HG02759 (cell line): ENCODE measurements around the gene CD302.
"Not testable (repeated sequence)": the region's sequence is repeated elsewhere in the genome, so short reads cannot be mapped to it uniquely, and the experiment has no call there.

Experiments used
- ATAC-seq: cut with Tn5 transposase; IDR thresholded peaks from one replicate; pipeline ENCODE4 v1.9.1; 2021; ENCODE audit warnings: mild to moderate bottlenecking, moderate library complexity; ENCODE audit not compliant: unreplicated experiment

The CD302 gene

GRCh38 chr2:159755014-159755413 lies 43.0 kb downstream of the CD302 start:
- no peak for ATAC-seq

GRCh38 chr2:159753797-159754196 lies 44.2 kb downstream of the CD302 start:
- ATAC-seq = no peak

- ATAC-seq = no peak
Measured at GRCh38 chr2:159750873-159751272, 47.1 kb downstream of the CD302 start.

- ATAC-seq = no peak
Measured at GRCh38 chr2:159748089-159748488, 49.9 kb downstream of the CD302 start.

GRCh38 chr2:159745237-159745636 lies 52.8 kb downstream of the CD302 start:
- not testable (repeated sequence) for ATAC-seq

GRCh38 chr2:159744363-159744762 lies 53.6 kb downstream of the CD302 start:
- no peak for ATAC-seq

GRCh38 chr2:159742846-159743245 lies 55.2 kb downstream of the CD302 start:
- no peak for ATAC-seq

GRCh38 chr2:159738509-159739390 lies 59.3 kb downstream of the CD302 start:
- ATAC-seq = no peak

GRCh38 chr2:159737917-159738296 lies 60.1 kb downstream of the CD302 start:
- no peak for ATAC-seq

- ATAC-seq = no peak
Measured at GRCh38 chr2:159737292-159737916, 60.6 kb downstream of the CD302 start.

GRCh38 chr2:159736048-159736447 lies 62.0 kb downstream of the CD302 start:
- no peak for ATAC-seq

- ATAC-seq = no peak
Measured at GRCh38 chr2:159735648-159736047, 62.4 kb downstream of the CD302 start.

GRCh38 chr2:159728629-159729028 lies 69.4 kb downstream of the CD302 start:
- no peak for ATAC-seq

GRCh38 chr2:159725713-159726112 lies 72.3 kb downstream of the CD302 start:
- ATAC-seq = no peak

GRCh38 chr2:159724795-159725572 lies 73.0 kb downstream of the CD302 start:
- not testable (repeated sequence) for ATAC-seq

GRCh38 chr2:159722580-159722979 lies 75.4 kb downstream of the CD302 start:
- ATAC-seq = no peak

GRCh38 chr2:159720676-159721075 lies 77.3 kb downstream of the CD302 start:
- ATAC-seq = no peak
